Activated T-helper 17 cell treated with anti-CD3 and anti-CD28 coated beads, Interleukin-2, amount 50 U/mL, for 72 hours (primary cell): Measurements from ENCODE around the gene ZNF213. TPM values are rescaled to one million over a fixed set of nuclear protein-coding genes. Genes with fewer than 3 reads are reported as not detected.

Experiments used
- ATAC-seq: fragments of 150-1000 bp; cut with Tn5 transposase; replicated peaks from 2 replicates; pipeline ENCODE4 v1.10.0; 2021; ENCODE audit warnings: mild to moderate bottlenecking, moderate library complexity
- H3K27ac Mint-ChIP-seq: one replicate; pipeline ENCODE4 v1.8.0; 2022; ENCODE audit warnings: mixed read lengths
- H3K27me3 Mint-ChIP-seq: one replicate; pipeline ENCODE4 v1.8.0; 2022; ENCODE audit warnings: mixed read lengths
- H3K36me3 Mint-ChIP-seq: one replicate; pipeline ENCODE4 v1.8.0; 2022; ENCODE audit warnings: low read depth, mild to moderate bottlenecking, mixed read lengths
- H3K4me1 Mint-ChIP-seq: one replicate; pipeline ENCODE4 v1.8.0; 2022; ENCODE audit warnings: mixed read lengths
- H3K4me3 Mint-ChIP-seq: one replicate; pipeline ENCODE4 v1.8.0; 2022; ENCODE audit warnings: mild to moderate bottlenecking, mixed read lengths
- H3K9me3 Mint-ChIP-seq: one replicate; pipeline ENCODE4 v1.8.0; 2022; ENCODE audit warnings: mixed read lengths
- total RNA-seq, 2 donors: library from RNA; stranded (reverse); gene quantifications; one replicate each; pipeline ENCODE4 v1.2.3, GENCODE V29; 2022

The ZNF213 gene
- total RNA-seq, 2 donors from 2014 or later = 6.4 to 8.6 TPM

- Mint-ChIP-seq H3K27ac (no peak overlapping the region), H3K4me1 (peaks cover 27% of the 10 kb centered on the region), H3K9me3 (no peaks in the 10 kb centered on the region), H3K36me3 (no peaks in the 10 kb centered on the region), H3K4me3 (no peak overlapping the region), H3K27me3 (no peaks in the 10 kb centered on the region)
- ATAC-seq = no peak
Measured at GRCh38 chr16:3097266-3097665, 37.6 kb upstream of the ZNF213 start.

GRCh38 chr16:3098459-3099394, 36.1 kb upstream of the ZNF213 start, which contains the start of gene ZSCAN10:
TSS of gene ZSCAN10 (minus strand) at chr16:3099294. CDS start at chr16:3092937, 6,357 bp downstream.
- peak within 1 kb of the TSS; percentile 91 for H3K27ac Mint-ChIP-seq
- H3K4me1 Mint-ChIP-seq = peaks cover 28% of the 10 kb centered on the region
- no peaks in the 10 kb centered on the region for H3K36me3 Mint-ChIP-seq
- no peaks in the 10 kb centered on the region for H3K9me3 Mint-ChIP-seq
- no peak for ATAC-seq
- H3K27me3 Mint-ChIP-seq = no peaks in the 10 kb centered on the region
- peak within 1 kb of the TSS; percentile 79 for H3K4me3 Mint-ChIP-seq

- ATAC-seq = no peak
- Mint-ChIP-seq H3K36me3 (no peaks in the 10 kb centered on the region), H3K9me3 (no peaks in the 10 kb centered on the region), H3K27ac (no peak overlapping the region), H3K4me1 (peaks cover 26% of the 10 kb centered on the region), H3K27me3 (no peaks in the 10 kb centered on the region), H3K4me3 (no peak overlapping the region)
Measured at GRCh38 chr16:3099395-3099731, 35.5 kb upstream of the ZNF213 start.

GRCh38 chr16:3099732-3100499, 34.9 kb upstream of the ZNF213 start:
- ATAC-seq = peak; percentile 91
- no peaks in the 10 kb centered on the region for H3K36me3 Mint-ChIP-seq
- H3K27ac Mint-ChIP-seq = peak overlapping the region; percentile 91
- no peaks in the 10 kb centered on the region for H3K9me3 Mint-ChIP-seq
- peak overlapping the region; percentile 79 for H3K4me3 Mint-ChIP-seq
- no peaks in the 10 kb centered on the region for H3K27me3 Mint-ChIP-seq
- peaks cover 21% of the 10 kb centered on the region for H3K4me1 Mint-ChIP-seq

- no peaks in the 10 kb centered on the region for H3K36me3 Mint-ChIP-seq
- peak overlapping the region; percentile 46 for H3K27ac Mint-ChIP-seq
- H3K4me1 Mint-ChIP-seq = peaks cover 24% of the 10 kb centered on the region
- ATAC-seq = no peak
- peak overlapping the region; percentile 71 for H3K4me3 Mint-ChIP-seq
- no peaks in the 10 kb centered on the region for H3K9me3 Mint-ChIP-seq
- H3K27me3 Mint-ChIP-seq = no peaks in the 10 kb centered on the region
Measured at GRCh38 chr16:3101018-3101840, 33.6 kb upstream of the ZNF213 start.

- peak overlapping the region; percentile 71 for H3K4me3 Mint-ChIP-seq
- no peak for ATAC-seq
- H3K27me3 Mint-ChIP-seq = no peaks in the 10 kb centered on the region
- H3K9me3 Mint-ChIP-seq = no peaks in the 10 kb centered on the region
- no peaks in the 10 kb centered on the region for H3K36me3 Mint-ChIP-seq
- H3K4me1 Mint-ChIP-seq = peaks cover 25% of the 10 kb centered on the region
- H3K27ac Mint-ChIP-seq = peak overlapping the region; percentile 5
Measured at GRCh38 chr16:3101841-3102470, 32.9 kb upstream of the ZNF213 start.

- Mint-ChIP-seq H3K4me1 (peaks cover 17% of the 10 kb centered on the region), H3K9me3 (no peaks in the 10 kb centered on the region), H3K27ac (peak overlapping the region; percentile 77), H3K27me3 (no peaks in the 10 kb centered on the region), H3K36me3 (no peaks in the 10 kb centered on the region), H3K4me3 (peak overlapping the region; percentile 81)
- peak; percentile 96 for ATAC-seq
Measured at GRCh38 chr16:3106205-3106928, 28.5 kb upstream of the ZNF213 start.

- H3K27ac Mint-ChIP-seq = no peak within 1 kb of the TSS
- peaks cover 4% of the 10 kb centered on the region for H3K27me3 Mint-ChIP-seq
- H3K4me3 Mint-ChIP-seq = no peak within 1 kb of the TSS
- H3K36me3 Mint-ChIP-seq = no peaks in the 10 kb centered on the region
- no peaks in the 10 kb centered on the region for H3K9me3 Mint-ChIP-seq
- H3K4me1 Mint-ChIP-seq = peaks cover 3% of the 10 kb centered on the region
- no peak for ATAC-seq
Measured at GRCh38 chr16:3112058-3112880, 22.6 kb upstream of the ZNF213 start, which contains the start of gene ZNF205. TSS of gene ZNF205 (plus strand) at chr16:3112586. CDS start at chr16:3113431, 845 bp downstream.

GRCh38 chr16:3112881-3113574, 21.8 kb upstream of the ZNF213 start:
- peaks cover 4% of the 10 kb centered on the region for H3K27me3 Mint-ChIP-seq
- ATAC-seq = no peak
- H3K4me1 Mint-ChIP-seq = no peaks in the 10 kb centered on the region
- H3K4me3 Mint-ChIP-seq = no peak overlapping the region
- H3K36me3 Mint-ChIP-seq = no peaks in the 10 kb centered on the region
- no peak overlapping the region for H3K27ac Mint-ChIP-seq
- H3K9me3 Mint-ChIP-seq = no peaks in the 10 kb centered on the region

- peaks cover 4% of the 10 kb centered on the region for H3K27me3 Mint-ChIP-seq
- no peaks in the 10 kb centered on the region for H3K9me3 Mint-ChIP-seq
- no peaks in the 10 kb centered on the region for H3K4me1 Mint-ChIP-seq
- no peak for ATAC-seq
- no peak overlapping the region for H3K4me3 Mint-ChIP-seq
- no peak overlapping the region for H3K27ac Mint-ChIP-seq
- no peaks in the 10 kb centered on the region for H3K36me3 Mint-ChIP-seq
Measured at GRCh38 chr16:3113765-3114479, 20.9 kb upstream of the ZNF213 start.

- no peak for ATAC-seq
- Mint-ChIP-seq H3K9me3 (no peaks in the 10 kb centered on the region), H3K4me3 (no peak overlapping the region), H3K36me3 (no peaks in the 10 kb centered on the region), H3K27ac (no peak overlapping the region), H3K27me3 (peaks cover 4% of the 10 kb centered on the region), H3K4me1 (no peaks in the 10 kb centered on the region)
Measured at GRCh38 chr16:3115003-3115402, 19.8 kb upstream of the ZNF213 start.

GRCh38 chr16:3115561-3115960, 19.3 kb upstream of the ZNF213 start:
- Mint-ChIP-seq H3K4me3 (no peak overlapping the region), H3K27me3 (peaks cover 4% of the 10 kb centered on the region), H3K36me3 (no peaks in the 10 kb centered on the region), H3K9me3 (no peaks in the 10 kb centered on the region), H3K4me1 (no peaks in the 10 kb centered on the region), H3K27ac (no peak overlapping the region)
- no peak for ATAC-seq
